Large intestine (tissue), 12 donors: ENCODE data around the gene COX15. TPM values are rescaled to one million over a fixed set of nuclear protein-coding genes. Genes with fewer than 3 reads are reported as not detected.

Experiments used
- DNase-seq, 2 donors: peaks; one replicate each; pipeline versions ENCODE4 v3.0.0 to v3.0.0-alpha.2; 2013
- H3K27ac ChIP-seq: one replicate; pipeline ENCODE4 v1.5.1; 2013; ENCODE audit warnings: low read length
- H3K27me3 ChIP-seq: 2 replicates; pipeline ENCODE4 v1.6.1; 2013; ENCODE audit warnings: low read length; ENCODE audit not compliant: control insufficient read depth, insufficient read depth
- H3K36me3 ChIP-seq: 2 replicates; pipeline ENCODE4 v1.6.1; 2013; ENCODE audit warnings: low read length; ENCODE audit not compliant: control insufficient read depth, insufficient read depth
- H3K4me1 ChIP-seq: one replicate; pipeline ENCODE4 v1.6.1; 2013; ENCODE audit warnings: low read length; ENCODE audit not compliant: control insufficient read depth, insufficient read depth
- H3K4me3 ChIP-seq: one replicate; pipeline ENCODE4 v1.5.1; 2013; ENCODE audit warnings: low read length
- H3K9me3 ChIP-seq: one replicate; pipeline ENCODE4 v1.6.1; 2013; ENCODE audit warnings: mild to moderate bottlenecking, low read depth, low read length, moderate library complexity; ENCODE audit not compliant: control insufficient read depth
- WGBS: methylation state at CpG from one replicate; pipeline ENCODE4 v1.1.5; 2013; ENCODE audit warnings: low lambda C conversion rate; ENCODE audit not compliant: insufficient coverage; 5-methylcytosine and 5-hydroxymethylcytosine counted together
- long read RNA-seq, 11 donors: transcript quantifications; one replicate each; lab custom pipeline, GENCODE V29; 2026
- polyA plus RNA-seq: library from polyadenylated mRNA; unstranded; fragments of 120-200 nt; gene quantifications from one replicate; pipeline ENCODE4 v1.2.1, GENCODE V29; 2013

COX15 gene
- polyA plus RNA-seq = 46.0 TPM
- long read RNA-seq, donor 1 = 0 reads
- long read RNA-seq, donor 2, transcript COX15-201 (9 exons, 2,356 nt) = major isoform, 6 of 6 reads
- long read RNA-seq, donor 2, partial matches to known transcripts = 0 of 6 reads
- long read RNA-seq, donor 2, other reads (novel, unspliced or antisense) = 0 of 6 reads
- long read RNA-seq, donor 3 = 0 reads
- long read RNA-seq, donor 4 = 0 reads
- long read RNA-seq, donor 5, partial matches to known transcripts = 0 of 5 reads
- long read RNA-seq, donor 5, other reads (novel, unspliced or antisense) = 0 of 5 reads
- long read RNA-seq, donor 6, transcript COX15-201 (9 exons, 2,356 nt) = major isoform, 6 of 7 reads
- long read RNA-seq, donor 6, partial matches to known transcripts = 0 of 7 reads
- long read RNA-seq, donor 6, other reads (novel, unspliced or antisense) = 0 of 7 reads
- long read RNA-seq, donor 7, partial matches to known transcripts = 0 of 2 reads
- long read RNA-seq, donor 7, other reads (novel, unspliced or antisense) = 0 of 2 reads
- long read RNA-seq, donor 8, transcript COX15-201 (9 exons, 2,356 nt) = major isoform, 6 of 12 reads
- long read RNA-seq, donor 8, partial matches to known transcripts = 5 of 12 reads
- long read RNA-seq, donor 8, other reads (novel, unspliced or antisense) = 0 of 12 reads
- long read RNA-seq, donor 9, transcript COX15-201 (9 exons, 2,356 nt) = major isoform, 5 of 11 reads
- long read RNA-seq, donor 9, partial matches to known transcripts = 5 of 11 reads
- long read RNA-seq, donor 9, other reads (novel, unspliced or antisense) = 0 of 11 reads
- long read RNA-seq, donor 10, transcript COX15-201 (9 exons, 2,356 nt) = major isoform, 6 of 23 reads
- long read RNA-seq, donor 10, partial matches to known transcripts = 15 of 23 reads
- long read RNA-seq, donor 10, other reads (novel, unspliced or antisense) = 0 of 23 reads
- long read RNA-seq, donor 11, partial matches to known transcripts = 0 of 4 reads
- long read RNA-seq, donor 11, other reads (novel, unspliced or antisense) = 0 of 4 reads

DNA sequence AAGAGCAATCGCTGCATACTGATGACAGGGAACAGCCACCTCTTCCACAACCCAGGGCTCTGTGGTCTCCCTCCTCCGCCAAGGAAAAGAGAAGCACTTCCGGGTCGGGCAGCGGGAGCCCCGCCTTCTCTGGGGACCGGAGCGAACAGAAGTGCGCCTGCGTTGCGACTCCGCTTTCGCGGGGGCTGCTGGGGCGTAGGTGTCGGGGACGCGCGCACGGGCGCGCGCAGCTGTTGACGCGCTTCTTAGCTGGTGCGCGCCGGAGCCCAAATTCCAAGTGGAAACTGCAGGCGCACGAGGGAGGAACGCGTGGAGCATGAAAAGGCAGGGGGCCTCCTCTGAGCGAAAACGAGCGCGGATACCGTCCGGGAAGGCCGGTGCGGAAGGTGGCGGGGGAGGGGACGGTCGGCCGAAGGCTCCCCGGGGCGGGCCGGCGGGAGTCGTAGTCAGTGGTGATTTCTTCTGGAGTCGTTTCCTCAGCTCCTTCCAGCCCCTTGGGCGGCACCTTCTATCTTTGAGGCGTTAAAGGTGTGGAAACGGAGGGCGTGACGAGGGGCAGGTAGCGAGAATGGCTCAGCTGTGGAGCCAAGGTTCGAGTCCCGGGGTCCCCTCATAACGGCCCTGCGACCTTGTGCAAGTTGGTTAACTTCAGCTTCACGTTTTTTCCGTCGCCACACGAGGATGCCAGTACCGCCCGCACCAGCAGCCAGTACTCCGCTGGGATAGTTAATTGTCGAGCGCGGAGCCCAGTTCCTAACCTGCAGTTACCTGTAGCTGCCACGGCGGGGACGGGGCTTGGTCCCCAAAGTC, at the start of gene COX15, which contains the start of gene CUTC:
TSS of gene COX15 (minus strand) at position 95 of the 810 bp plus-strand sequence. CDS start at position 17, 78 bp downstream.
TSS of gene CUTC (plus strand) at position 202 of the 810 bp plus-strand sequence. CDS start at position 317, 115 bp downstream.
- peak within 1 kb of the TSS; percentile 91 for H3K4me3 ChIP-seq
- no CpG with 5 or more reads among the region's 73 CpGs for WGBS

DNA sequence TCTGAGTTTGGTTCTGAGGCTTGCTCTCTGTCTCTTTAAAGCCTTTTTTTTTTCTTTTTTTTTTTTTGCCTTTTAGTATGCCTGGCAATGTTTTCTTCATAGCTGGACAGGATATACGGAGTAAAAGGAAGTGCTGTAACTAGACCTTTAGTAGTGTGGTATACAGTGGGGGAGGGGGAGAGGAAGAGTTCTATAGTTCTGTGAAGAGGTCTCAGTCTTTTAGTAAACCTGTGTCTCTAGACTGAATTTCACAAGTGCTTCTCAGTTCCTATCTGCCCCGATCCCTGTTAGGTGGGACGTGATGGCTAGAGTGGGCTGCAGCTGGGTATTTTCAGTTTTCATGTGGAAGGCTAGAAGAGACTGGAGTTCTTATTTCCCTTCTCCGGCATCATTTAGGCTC, 47.4 kb upstream of the COX15 start:
- peak; percentile 29 to 64 for DNase-seq
- H3K36me3 ChIP-seq = no peaks in the 10 kb centered on the region
- 60% methylated on average over 1 of the region's 4 CpGs for WGBS

More for the DNA sequence above, at the start of gene COX15, which contains the start of gene CUTC:
- peaks cover 15% of the 10 kb centered on the region for H3K36me3 ChIP-seq
- no peaks in the 10 kb centered on the region for H3K27me3 ChIP-seq
- H3K4me1 ChIP-seq = peaks cover 6% of the 10 kb centered on the region
- H3K9me3 ChIP-seq = no peaks in the 10 kb centered on the region
- DNase-seq = peak; percentile 98 to 99
- peak within 1 kb of the TSS; percentile 92 for H3K27ac ChIP-seq

DNA sequence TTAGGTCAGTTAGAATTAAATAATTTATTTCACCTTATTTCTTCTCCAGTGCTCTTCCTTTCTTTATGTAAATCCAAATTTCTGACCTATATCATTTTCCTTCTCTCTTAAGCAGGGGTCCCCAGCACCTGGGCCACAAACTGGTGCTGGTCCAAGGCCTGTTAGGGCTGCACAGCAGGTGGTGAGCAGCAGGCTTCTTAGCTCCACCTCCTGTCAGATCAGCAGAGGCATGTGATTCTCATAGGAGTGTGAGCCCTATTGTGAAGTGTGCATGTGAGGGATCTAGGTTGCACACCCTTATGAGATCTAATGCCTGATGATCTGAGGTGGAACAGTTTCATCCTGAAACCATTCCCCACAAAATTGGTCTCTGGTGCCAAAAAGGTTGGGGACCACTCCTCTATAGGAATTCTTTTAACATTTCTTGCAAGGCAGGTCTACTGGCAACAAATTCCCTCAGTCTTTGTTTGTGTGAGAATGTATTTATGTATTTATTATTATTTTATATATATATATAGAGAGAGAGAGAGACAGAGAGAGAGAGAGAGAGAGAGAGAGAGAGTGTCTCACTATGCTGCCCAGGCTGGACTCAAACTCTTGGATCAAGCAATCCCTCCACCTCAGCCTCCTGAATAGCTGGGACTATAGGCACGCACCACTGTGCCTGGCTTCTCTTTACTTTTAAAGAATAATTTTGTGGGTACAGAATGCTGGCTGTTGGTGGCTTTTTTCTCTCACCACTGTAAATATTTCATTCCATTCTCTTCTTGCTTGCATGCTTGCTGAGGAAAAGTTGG, 46.2 kb upstream of the COX15 start:
- H3K36me3 ChIP-seq = no peaks in the 10 kb centered on the region
- H3K27ac ChIP-seq = peak overlapping the region; percentile 95
- peaks cover 54% of the 10 kb centered on the region for H3K4me1 ChIP-seq
- no CpG with 5 or more reads among the region's 1 CpG for WGBS
- H3K27me3 ChIP-seq = no peaks in the 10 kb centered on the region
- no peak overlapping the region for H3K4me3 ChIP-seq
- DNase-seq = peak; percentile 66 to 69
- H3K9me3 ChIP-seq = no peaks in the 10 kb centered on the region

More for the DNA sequence above, 47.4 kb upstream of the COX15 start:
- Histone ChIP-seq H3K9me3 (no peaks in the 10 kb centered on the region), H3K4me3 (no peak overlapping the region), H3K27me3 (no peaks in the 10 kb centered on the region), H3K4me1 (peaks cover 54% of the 10 kb centered on the region), H3K27ac (peak overlapping the region; percentile 95)

DNA sequence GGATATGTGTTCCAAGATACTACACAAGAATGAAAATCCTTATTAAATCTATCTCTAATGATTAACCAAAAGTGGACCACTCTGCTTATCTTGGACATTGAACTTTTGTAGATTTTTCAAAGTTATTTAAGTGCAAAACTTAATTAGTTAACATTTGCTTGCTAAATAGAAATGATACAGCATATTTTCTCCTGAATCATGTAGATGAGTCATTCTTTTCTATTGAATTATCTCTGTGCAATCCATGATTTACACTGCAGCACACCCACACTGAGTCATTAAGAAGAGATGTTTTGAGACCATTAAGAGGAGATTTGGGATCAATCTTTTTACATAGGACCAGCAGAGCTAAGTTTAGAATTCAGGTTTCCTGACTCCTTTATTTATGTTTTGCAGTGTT, 43.9 kb upstream of the COX15 start:
- H3K9me3 ChIP-seq = no peaks in the 10 kb centered on the region
- no peak overlapping the region for H3K4me3 ChIP-seq
- peak; percentile 53 to 84 for DNase-seq
- H3K27ac ChIP-seq = peak overlapping the region; percentile 66
- no peaks in the 10 kb centered on the region for H3K27me3 ChIP-seq
- no peaks in the 10 kb centered on the region for H3K36me3 ChIP-seq
- H3K4me1 ChIP-seq = peaks cover 42% of the 10 kb centered on the region

DNA sequence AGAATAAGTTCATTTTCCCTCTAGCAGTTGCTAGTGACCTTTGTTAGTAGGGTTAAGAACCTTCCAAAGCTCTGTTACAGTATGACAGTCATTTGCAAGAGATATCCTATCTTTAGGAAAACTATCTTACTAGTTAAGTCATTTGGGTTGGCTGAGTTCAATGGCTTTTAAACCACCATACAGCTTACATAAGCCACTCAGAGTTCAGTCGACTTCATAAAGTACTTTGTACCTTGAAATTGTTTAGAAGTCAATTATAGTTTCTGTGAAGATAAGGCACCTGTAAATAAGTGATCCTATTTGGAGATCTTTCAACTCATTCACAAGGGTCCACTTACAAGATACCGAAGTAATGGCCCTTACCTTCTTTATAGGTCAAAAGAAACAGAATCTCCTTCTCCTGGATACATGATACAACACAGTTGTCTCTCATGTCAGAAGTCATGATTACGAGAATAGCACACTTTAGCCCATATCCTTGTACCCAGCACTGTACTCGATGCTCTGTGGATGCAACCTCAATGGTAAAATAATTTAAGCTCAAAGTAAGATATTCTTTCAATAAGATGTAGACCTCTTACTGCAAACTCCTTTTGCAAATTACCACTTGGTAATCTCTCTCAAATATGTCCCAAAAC, 38.6 kb upstream of the COX15 start:
- Histone ChIP-seq H3K27ac (peak overlapping the region; percentile 70), H3K36me3 (no peaks in the 10 kb centered on the region), H3K27me3 (no peaks in the 10 kb centered on the region), H3K4me1 (peaks cover 16% of the 10 kb centered on the region), H3K4me3 (no peak overlapping the region), H3K9me3 (no peaks in the 10 kb centered on the region)
- peak; percentile 70 to 89 for DNase-seq
- WGBS = 60% methylated on average over 1 of the region's 4 CpGs

DNA sequence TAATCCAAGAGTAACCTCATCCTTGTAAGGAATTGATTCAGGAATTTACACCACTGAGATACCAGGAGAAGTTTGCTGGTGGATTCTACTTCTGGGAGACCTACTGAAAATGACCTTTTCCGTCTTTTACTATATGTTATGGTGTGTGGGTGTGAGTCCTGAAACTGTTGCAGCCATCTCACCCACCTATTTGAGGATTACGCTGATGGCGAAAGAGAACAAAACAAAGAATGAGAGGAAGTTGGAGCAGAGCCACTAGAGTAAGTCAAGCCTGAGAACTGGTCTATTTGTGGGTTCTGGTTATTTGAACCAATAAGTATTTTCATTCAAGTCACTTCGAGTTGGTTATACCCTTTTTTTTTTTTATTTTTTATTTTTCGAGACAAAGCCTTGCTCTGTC, 37.8 kb upstream of the COX15 start:
- Histone ChIP-seq H3K27ac (peak overlapping the region; percentile 70), H3K36me3 (no peaks in the 10 kb centered on the region), H3K9me3 (no peaks in the 10 kb centered on the region), H3K4me1 (peaks cover 14% of the 10 kb centered on the region), H3K4me3 (no peak overlapping the region), H3K27me3 (no peaks in the 10 kb centered on the region)
- 100% methylated on average over 1 of the region's 5 CpGs for WGBS
- DNase-seq = no peak

DNA sequence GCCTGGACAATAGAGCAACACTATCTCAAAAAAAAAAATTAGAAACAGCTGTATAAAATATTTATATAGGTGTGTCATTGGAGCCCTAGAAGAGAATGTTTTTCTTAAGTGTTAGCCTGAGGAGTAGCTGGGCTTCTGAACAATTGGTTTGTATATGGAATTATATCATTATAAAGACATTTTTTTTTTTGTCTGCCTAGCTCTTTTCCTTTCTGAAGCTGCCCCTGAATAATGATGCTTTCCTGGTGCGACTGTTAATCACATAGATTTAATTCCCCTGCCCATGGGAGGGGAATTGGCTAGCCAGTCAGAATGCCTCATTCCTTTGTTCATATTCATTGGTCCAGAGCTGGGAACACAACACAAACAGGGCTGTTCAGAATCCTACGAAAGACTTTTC, 36.6 kb upstream of the COX15 start:
- DNase-seq = no peak
- H3K36me3 ChIP-seq = no peaks in the 10 kb centered on the region
- peaks cover 14% of the 10 kb centered on the region for H3K4me1 ChIP-seq
- no peak overlapping the region for H3K4me3 ChIP-seq
- H3K9me3 ChIP-seq = peaks cover 3% of the 10 kb centered on the region
- WGBS = no CpG with 5 or more reads among the region's 2 CpGs
- H3K27ac ChIP-seq = no peak overlapping the region
- H3K27me3 ChIP-seq = no peaks in the 10 kb centered on the region

DNA sequence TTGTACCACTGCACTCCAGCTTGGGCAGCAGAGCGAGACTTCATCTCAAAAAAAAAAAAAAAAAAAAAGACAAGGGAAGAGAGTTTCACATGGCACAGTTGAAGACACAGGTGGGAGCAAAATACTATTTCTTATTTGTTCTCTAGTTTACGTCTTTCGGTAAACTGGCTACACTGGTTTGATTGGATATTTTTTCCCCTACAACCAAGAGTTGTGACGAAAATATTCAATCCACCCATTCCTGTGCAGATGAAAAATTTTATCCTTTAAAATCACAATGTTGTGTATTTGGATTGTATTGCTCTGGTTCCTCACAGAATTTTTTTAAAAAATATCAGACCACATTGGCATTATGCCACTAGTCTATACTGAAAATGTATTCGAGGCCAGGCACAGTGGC, 36.0 kb upstream of the COX15 start:
- H3K4me1 ChIP-seq = peaks cover 14% of the 10 kb centered on the region
- WGBS = 100% methylated on average over 1 of the region's 5 CpGs

DNA sequence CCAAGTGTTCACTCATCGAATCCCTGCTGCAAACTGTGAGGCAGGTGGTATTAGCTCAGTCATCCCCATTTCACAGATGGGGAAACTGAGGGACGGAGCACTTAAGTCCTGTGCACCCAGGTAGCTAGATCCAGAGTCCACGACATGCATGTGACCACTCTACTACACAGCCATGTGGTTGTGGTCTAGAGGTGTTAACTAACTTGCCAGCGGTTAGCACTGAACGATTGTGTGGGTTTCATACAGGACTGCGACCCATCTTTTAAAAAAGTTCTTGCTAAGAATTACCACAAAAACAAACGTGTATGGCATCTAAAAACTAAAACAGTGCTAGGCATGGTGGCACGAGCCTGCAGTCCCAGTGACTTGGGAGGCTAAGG, 34.4 kb upstream of the COX15 start:
- H3K27me3 ChIP-seq = no peaks in the 10 kb centered on the region
- DNase-seq = no peak
- 80% methylated on average over 2 of the region's 8 CpGs for WGBS

More for the DNA sequence above, 36.0 kb upstream of the COX15 start:
- H3K27me3 ChIP-seq = no peaks in the 10 kb centered on the region
- DNase-seq = no peak
- peaks cover 3% of the 10 kb centered on the region for H3K9me3 ChIP-seq
- no peak overlapping the region for H3K4me3 ChIP-seq
- H3K36me3 ChIP-seq = no peaks in the 10 kb centered on the region
- H3K27ac ChIP-seq = no peak overlapping the region

More for the DNA sequence above, 34.4 kb upstream of the COX15 start:
- Histone ChIP-seq H3K4me3 (no peak overlapping the region), H3K4me1 (peaks cover 14% of the 10 kb centered on the region), H3K9me3 (peaks cover 3% of the 10 kb centered on the region), H3K27ac (no peak overlapping the region), H3K36me3 (no peaks in the 10 kb centered on the region)
